Esophagus muscularis mucosa (tissue), 4 donors: ENCODE data around the gene BTG1. TPM values are rescaled to one million over a fixed set of nuclear protein-coding genes. Genes with fewer than 3 reads are reported as not detected.

Source experiments
- DNase-seq: peaks from one replicate; pipeline ENCODE4 v3.0.0-alpha.2; 2017; ENCODE audit errors: extremely low spot score
- H3K27ac ChIP-seq, 4 donors: fragments of 200-600 bp; sonication (generic); replicated peaks in 1 of 4; 1 replicate in 3 of 4; 2 replicates in 1 of 4; pipeline ENCODE4 v1.5.1; 2016 to 2019; ENCODE audit warnings: mild to moderate bottlenecking in 1 of 4
- H3K27me3 ChIP-seq, 4 donors: fragments of 200-600 bp; sonication (generic); one replicate each; pipeline versions ENCODE4 v1.5.1 to v1.6.0; 2016 to 2019
- H3K36me3 ChIP-seq, 4 donors: fragments of 200-600 bp; sonication (generic); one replicate each; pipeline ENCODE4 v1.5.1; 2016 to 2019
- H3K4me1 ChIP-seq, 4 donors: fragments of 200-600 bp; sonication (generic); one replicate each; pipeline ENCODE4 v1.5.1; 2016 to 2019
- H3K4me3 ChIP-seq, 4 donors: fragments of 200-600 bp; sonication (generic); 1 replicate in 2 of 4; 2 replicates in 2 of 4; pipeline ENCODE4 v1.5.1; 2016 to 2019; ENCODE audit warnings: mild to moderate bottlenecking in 4 of 4, moderate library complexity in 1 of 4
- H3K9me3 ChIP-seq, 4 donors: fragments of 200-600 bp; sonication (generic); 1 replicate in 3 of 4; 2 replicates in 1 of 4; pipeline ENCODE4 v1.5.1; 2016 to 2019
- CTCF ChIP-seq, 3 experiments: fragments of 200-600 bp in 2 of 3; fragments of 450-650 bp in 1 of 3; sonication (generic) in 2 of 3; IDR thresholded peaks; one replicate each; pipeline ENCODE4 v1.5.1; 2017 to 2019; ENCODE audit warnings: antibody characterized with exemption in 3 of 3, mild to moderate bottlenecking in 2 of 3, moderate library complexity in 1 of 3
- EP300 ChIP-seq: sonication (generic); formaldehyde crosslinking; IDR thresholded peaks from one replicate; pipeline ENCODE4 v1.6.1; 2017; ENCODE audit warnings: antibody characterized with exemption
- POLR2A ChIP-seq: fragments of 450-650 bp; IDR thresholded peaks from one replicate; pipeline ENCODE4 v1.6.1; 2017; ENCODE audit warnings: antibody characterized with exemption, moderate library complexity, mild to moderate bottlenecking, low read depth
- POLR2AphosphoS5 ChIP-seq, 2 donors: sonication (generic); formaldehyde crosslinking; IDR thresholded peaks; one replicate each; pipeline ENCODE4 v1.6.1; 2017; ENCODE audit warnings: antibody characterized with exemption in 2 of 2
- WGBS: methylation state at CpG from one replicate; pipeline ENCODE4 v1.1.5; 2018; 5-methylcytosine and 5-hydroxymethylcytosine counted together
- intact Hi-C: fragments of 100-400 bp; cut with DNase I; formaldehyde crosslinking; loops from one replicate; pipeline ENCODE4 v1.15.1; 2023
- total RNA-seq, 4 donors: library from RNA; depleted of rRNA; stranded (reverse); fragments of >200 nt; gene quantifications; one replicate each; pipeline versions ENCODE4 v1.1.0 to v1.2.1, GENCODE V29; 2016

BTG1 gene
- total RNA-seq, 4 donors from 2014 or later: 40.6 to 66.4 (median 43.1) TPM

- H3K36me3 ChIP-seq: peaks cover 0 to 3% (median 0%) of the 10 kb centered on the region in 4 donors
- peaks cover 64 to 86% (median 85%) of the 10 kb centered on the region in 4 donors for H3K4me1 ChIP-seq
- peak overlapping the region in 1 of 4 donors; percentile 10 for H3K4me3 ChIP-seq
- 30% methylated on average over 3 of the region's 3 CpGs for WGBS
- intact Hi-C loops: no loop called here
- H3K9me3 ChIP-seq: no peaks in the 10 kb centered on the region
- DNase-seq: no peak
- TF ChIP-seq EP300 (no peak), CTCF (IDR thresholded peaks at IDR 0.05) (no peak), POLR2AphosphoS5 (IDR thresholded peaks at IDR 0.05) (no peak), POLR2A (no peak)
- peak overlapping the region; percentile 10 to 37 (median 22) for H3K27ac ChIP-seq
- no peaks in the 10 kb centered on the region for H3K27me3 ChIP-seq
Measured at GRCh38 chr12:92133795-92134637, 11.6 kb downstream of the BTG1 start.

- no peaks in the 10 kb centered on the region for H3K9me3 ChIP-seq
- no peak overlapping the region for H3K4me3 ChIP-seq
- H3K4me1 ChIP-seq: peaks cover 60 to 78% (median 77%) of the 10 kb centered on the region in 4 donors
- intact Hi-C loops: no loop called here
- no peak for DNase-seq
- no peak for TF ChIP-seq EP300
- no peak for TF ChIP-seq POLR2A
- no peak for TF ChIP-seq CTCF (IDR thresholded peaks at IDR 0.05)
- TF ChIP-seq POLR2AphosphoS5 (IDR thresholded peaks at IDR 0.05): no peak
- 0% methylated on average over 1 of the region's 1 CpG for WGBS
- H3K27me3 ChIP-seq: no peaks in the 10 kb centered on the region
- peaks cover 0 to 6% (median 0%) of the 10 kb centered on the region in 4 donors for H3K36me3 ChIP-seq
- H3K27ac ChIP-seq: peak overlapping the region in 1 of 4 donors; percentile 7
Measured at GRCh38 chr12:92133171-92133570, 12.5 kb downstream of the BTG1 start.

- no peaks in the 10 kb centered on the region for H3K27me3 ChIP-seq
Measured at GRCh38 chr12:92132288-92132687, 13.4 kb downstream of the BTG1 start.

GRCh38 chr12:92130999-92131398 is 14.6 kb downstream of the BTG1 start:
- no peaks in the 10 kb centered on the region for H3K27me3 ChIP-seq

More at GRCh38 chr12:92132288-92132687, 13.4 kb downstream of the BTG1 start:
- Histone ChIP-seq H3K4me1 (peaks cover 54 to 69% (median 68%) of the 10 kb centered on the region in 4 donors), H3K27ac (no peak overlapping the region), H3K4me3 (no peak overlapping the region), H3K36me3 (peaks cover 0 to 6% (median 0%) of the 10 kb centered on the region in 4 donors), H3K9me3 (no peaks in the 10 kb centered on the region)
- intact Hi-C loops: no loop called here
- no peak for DNase-seq
- TF ChIP-seq EP300 (no peak), POLR2A (no peak), POLR2AphosphoS5 (IDR thresholded peaks at IDR 0.05) (no peak), CTCF (IDR thresholded peaks at IDR 0.05) (no peak)
- 100% methylated on average over 1 of the region's 1 CpG for WGBS

More at GRCh38 chr12:92130999-92131398, 14.6 kb downstream of the BTG1 start:
- peaks cover 43 to 56% (median 55%) of the 10 kb centered on the region in 4 donors for H3K4me1 ChIP-seq
- no peak for DNase-seq
- 58% methylated on average over 4 of the region's 4 CpGs for WGBS
- intact Hi-C loops: no loop called here
- TF ChIP-seq EP300 (no peak), CTCF (IDR thresholded peaks at IDR 0.05) (no peak), POLR2AphosphoS5 (IDR thresholded peaks at IDR 0.05) (no peak), POLR2A (no peak)
- no peaks in the 10 kb centered on the region for H3K9me3 ChIP-seq
- peaks cover 0 to 6% (median 0%) of the 10 kb centered on the region in 4 donors for H3K36me3 ChIP-seq
- no peak overlapping the region for H3K4me3 ChIP-seq
- no peak overlapping the region for H3K27ac ChIP-seq
